ENCODE results near the gene ALK.

DNA sequence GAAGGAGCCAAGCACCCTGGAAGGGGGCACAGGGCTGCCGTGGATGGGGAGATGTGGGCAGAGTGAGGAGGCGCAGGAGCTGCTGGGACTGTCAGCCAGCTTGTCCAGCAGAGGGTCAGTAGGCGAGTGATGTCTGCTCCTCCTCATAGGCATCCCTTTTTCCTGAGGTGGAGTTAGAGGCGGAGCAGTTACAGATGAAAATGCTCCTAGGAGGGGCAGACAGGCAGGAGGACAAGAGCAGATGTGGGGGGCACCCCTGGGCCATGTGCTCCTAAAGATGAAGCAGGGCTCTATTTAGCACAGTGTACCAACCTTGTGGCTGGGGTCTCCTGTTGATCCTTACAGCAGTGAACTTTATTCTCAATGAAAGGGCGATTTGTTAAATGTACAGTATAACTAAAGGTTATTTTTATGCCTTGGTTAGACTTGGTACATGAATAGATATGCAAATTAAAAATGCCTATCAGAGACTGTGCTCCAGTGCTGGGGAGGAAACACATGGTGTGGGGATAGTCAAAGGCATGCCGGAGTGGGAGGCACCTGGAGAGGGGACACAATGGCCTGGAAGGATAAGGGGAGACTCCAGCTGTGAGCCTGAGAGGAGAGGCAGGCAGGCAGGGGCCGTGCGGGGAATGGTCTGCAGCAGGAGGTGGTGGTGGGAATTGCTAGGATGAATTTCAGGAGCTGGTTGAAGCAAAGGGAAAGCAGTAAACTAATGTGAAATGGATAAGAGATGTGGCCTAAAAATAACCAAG lies 630.9 kb downstream of the ALK start:
- TF ChIP-seq, protein P1, sequence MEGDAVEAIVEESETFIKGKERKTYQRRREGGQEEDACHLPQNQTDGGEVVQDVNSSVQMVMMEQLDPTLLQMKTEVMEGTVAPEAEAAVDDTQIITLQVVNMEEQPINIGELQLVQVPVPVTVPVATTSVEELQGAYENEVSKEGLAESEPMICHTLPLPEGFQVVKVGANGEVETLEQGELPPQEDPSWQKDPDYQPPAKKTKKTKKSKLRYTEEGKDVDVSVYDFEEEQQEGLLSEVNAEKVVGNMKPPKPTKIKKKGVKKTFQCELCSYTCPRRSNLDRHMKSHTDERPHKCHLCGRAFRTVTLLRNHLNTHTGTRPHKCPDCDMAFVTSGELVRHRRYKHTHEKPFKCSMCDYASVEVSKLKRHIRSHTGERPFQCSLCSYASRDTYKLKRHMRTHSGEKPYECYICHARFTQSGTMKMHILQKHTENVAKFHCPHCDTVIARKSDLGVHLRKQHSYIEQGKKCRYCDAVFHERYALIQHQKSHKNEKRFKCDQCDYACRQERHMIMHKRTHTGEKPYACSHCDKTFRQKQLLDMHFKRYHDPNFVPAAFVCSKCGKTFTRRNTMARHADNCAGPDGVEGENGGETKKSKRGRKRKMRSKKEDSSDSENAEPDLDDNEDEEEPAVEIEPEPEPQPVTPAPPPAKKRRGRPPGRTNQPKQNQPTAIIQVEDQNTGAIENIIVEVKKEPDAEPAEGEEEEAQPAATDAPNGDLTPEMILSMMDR (IDR thresholded peaks at IDR 0.05) = no peak
- no peak for TF ChIP-seq POLR2AphosphoS5 (IDR thresholded peaks at IDR 0.05)
- TF ChIP-seq POLR2A (IDR thresholded peaks at IDR 0.05; ENCODE audit: low read depth) = no peak

Measured in esophagus muscularis mucosa (tissue), 3 donors.